Parathyroid adenoma (tissue), 2 donors: ENCODE measurements around the gene MTUS2.

Source experiments
- H2AFZ ChIP-seq: fragments of 300-600 bp; sonication (generic); one replicate; pipeline ENCODE4 v1.7.0; 2017; ENCODE audit warnings: antibody characterized with exemption, mild to moderate bottlenecking
- H3K27ac ChIP-seq: fragments of 300-600 bp; sonication (generic); one replicate; pipeline ENCODE4 v1.7.0; 2017
- H3K27me3 ChIP-seq: fragments of 300-600 bp; sonication (generic); one replicate; pipeline ENCODE4 v1.7.0; 2017; ENCODE audit warnings: low read length; ENCODE audit not compliant: control insufficient read depth, insufficient read depth
- H3K36me3 ChIP-seq: fragments of 300-600 bp; sonication (generic); one replicate; pipeline ENCODE4 v1.7.0; 2017; ENCODE audit warnings: low read length; ENCODE audit not compliant: control insufficient read depth, insufficient read depth
- H3K4me1 ChIP-seq: fragments of 300-600 bp; sonication (generic); one replicate; pipeline ENCODE4 v1.7.0; 2017; ENCODE audit warnings: control low read depth
- H3K4me2 ChIP-seq: fragments of 300-600 bp; sonication (generic); one replicate; pipeline ENCODE4 v1.7.0; 2017; ENCODE audit warnings: low read length
- H3K4me3 ChIP-seq: fragments of 300-600 bp; sonication (generic); one replicate; pipeline ENCODE4 v1.7.0; 2017; ENCODE audit warnings: low read depth, low read length
- H3K79me2 ChIP-seq: fragments of 300-600 bp; sonication (generic); one replicate; pipeline ENCODE4 v1.7.0; 2017; ENCODE audit warnings: control low read depth
- H3K9ac ChIP-seq: fragments of 300-600 bp; sonication (generic); one replicate; pipeline ENCODE4 v1.7.0; 2017; ENCODE audit warnings: mild to moderate bottlenecking
- H3K9me3 ChIP-seq: fragments of 300-600 bp; sonication (generic); one replicate; pipeline ENCODE4 v1.7.0; 2017; ENCODE audit warnings: low read length; ENCODE audit not compliant: control insufficient read depth
- TF ChIP-seq, protein P1 (sequence below): fragments of 300-600 bp; sonication (generic); IDR thresholded peaks from one replicate; pipeline ENCODE4 v1.7.0; 2017; ENCODE audit warnings: antibody characterized with exemption, mild to moderate bottlenecking
- donor health status: primary hyperparathyroidism.

The MTUS2 gene

GRCh38 chr13:29524176-29524575 lies 704.0 kb downstream of the MTUS2 start:
- Histone ChIP-seq H3K9ac (no peak overlapping the region), H3K4me2 (no peak overlapping the region), H3K36me3 (no peaks in the 10 kb centered on the region), H3K79me2 (no peaks in the 10 kb centered on the region), H3K9me3 (no peaks in the 10 kb centered on the region), H3K4me1 (no peaks in the 10 kb centered on the region), H3K4me3 (no peak overlapping the region), H3K27me3 (no peaks in the 10 kb centered on the region), H3K27ac (no peak overlapping the region), H2AFZ (no peak overlapping the region)
- TF ChIP-seq, protein P1, sequence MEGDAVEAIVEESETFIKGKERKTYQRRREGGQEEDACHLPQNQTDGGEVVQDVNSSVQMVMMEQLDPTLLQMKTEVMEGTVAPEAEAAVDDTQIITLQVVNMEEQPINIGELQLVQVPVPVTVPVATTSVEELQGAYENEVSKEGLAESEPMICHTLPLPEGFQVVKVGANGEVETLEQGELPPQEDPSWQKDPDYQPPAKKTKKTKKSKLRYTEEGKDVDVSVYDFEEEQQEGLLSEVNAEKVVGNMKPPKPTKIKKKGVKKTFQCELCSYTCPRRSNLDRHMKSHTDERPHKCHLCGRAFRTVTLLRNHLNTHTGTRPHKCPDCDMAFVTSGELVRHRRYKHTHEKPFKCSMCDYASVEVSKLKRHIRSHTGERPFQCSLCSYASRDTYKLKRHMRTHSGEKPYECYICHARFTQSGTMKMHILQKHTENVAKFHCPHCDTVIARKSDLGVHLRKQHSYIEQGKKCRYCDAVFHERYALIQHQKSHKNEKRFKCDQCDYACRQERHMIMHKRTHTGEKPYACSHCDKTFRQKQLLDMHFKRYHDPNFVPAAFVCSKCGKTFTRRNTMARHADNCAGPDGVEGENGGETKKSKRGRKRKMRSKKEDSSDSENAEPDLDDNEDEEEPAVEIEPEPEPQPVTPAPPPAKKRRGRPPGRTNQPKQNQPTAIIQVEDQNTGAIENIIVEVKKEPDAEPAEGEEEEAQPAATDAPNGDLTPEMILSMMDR: no peak

GRCh38 chr13:29524641-29525040 lies 704.5 kb downstream of the MTUS2 start:
- TF ChIP-seq, protein P1: no peak

GRCh38 chr13:29525757-29526156 lies 705.6 kb downstream of the MTUS2 start:
- no peaks in the 10 kb centered on the region for H3K36me3 ChIP-seq

More at GRCh38 chr13:29524641-29525040, 704.5 kb downstream of the MTUS2 start:
- H2AFZ ChIP-seq: no peak overlapping the region
- no peak overlapping the region for H3K27ac ChIP-seq
- H3K9me3 ChIP-seq: no peaks in the 10 kb centered on the region
- H3K79me2 ChIP-seq: no peaks in the 10 kb centered on the region
- no peak overlapping the region for H3K4me3 ChIP-seq
- H3K27me3 ChIP-seq: no peaks in the 10 kb centered on the region
- H3K36me3 ChIP-seq: no peaks in the 10 kb centered on the region
- H3K9ac ChIP-seq: no peak overlapping the region
- H3K4me1 ChIP-seq: no peaks in the 10 kb centered on the region
- H3K4me2 ChIP-seq: no peak overlapping the region

GRCh38 chr13:29526741-29527140 lies 706.6 kb downstream of the MTUS2 start:
- TF ChIP-seq, protein P1: no peak
- Histone ChIP-seq H3K4me1 (no peaks in the 10 kb centered on the region), H3K79me2 (no peaks in the 10 kb centered on the region), H3K9ac (no peak overlapping the region), H3K4me3 (no peak overlapping the region), H3K27ac (no peak overlapping the region), H3K9me3 (no peaks in the 10 kb centered on the region), H3K4me2 (no peak overlapping the region), H3K36me3 (no peaks in the 10 kb centered on the region), H3K27me3 (no peaks in the 10 kb centered on the region), H2AFZ (no peak overlapping the region)

More at GRCh38 chr13:29525757-29526156, 705.6 kb downstream of the MTUS2 start:
- Histone ChIP-seq H3K4me2 (no peak overlapping the region), H2AFZ (no peak overlapping the region), H3K9ac (no peak overlapping the region), H3K27ac (no peak overlapping the region), H3K9me3 (no peaks in the 10 kb centered on the region), H3K27me3 (no peaks in the 10 kb centered on the region), H3K79me2 (no peaks in the 10 kb centered on the region), H3K4me1 (no peaks in the 10 kb centered on the region), H3K4me3 (no peak overlapping the region)
- TF ChIP-seq, protein P1: no peak

DNA sequence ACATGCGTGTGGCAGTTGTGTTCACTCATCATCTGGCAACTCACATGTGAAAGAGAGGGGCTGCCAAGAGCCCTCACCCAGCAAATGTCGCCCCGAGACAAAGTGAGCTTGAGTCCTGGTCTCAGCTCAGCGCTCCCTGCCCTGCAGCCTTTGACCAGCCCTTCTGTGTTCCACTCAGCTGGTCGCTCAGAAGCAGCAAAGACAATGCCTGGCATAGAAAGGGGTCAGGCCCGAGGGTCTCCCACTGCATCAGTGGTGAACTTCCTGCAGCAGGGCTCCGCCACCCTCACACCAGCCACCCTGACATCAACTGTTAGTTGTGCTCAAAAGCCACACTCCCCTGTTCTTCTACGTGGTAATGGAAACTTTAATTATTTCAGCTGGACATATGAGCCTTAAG lies 707.4 kb downstream of the MTUS2 start:
- no peak overlapping the region for H2AFZ ChIP-seq
- no peaks in the 10 kb centered on the region for H3K36me3 ChIP-seq

More for the DNA sequence above, 707.4 kb downstream of the MTUS2 start:
- no peaks in the 10 kb centered on the region for H3K4me1 ChIP-seq
- H3K79me2 ChIP-seq: no peaks in the 10 kb centered on the region
- no peak overlapping the region for H3K27ac ChIP-seq
- H3K27me3 ChIP-seq: no peaks in the 10 kb centered on the region
- no peak overlapping the region for H3K9ac ChIP-seq
- TF ChIP-seq, protein P1: no peak
- no peak overlapping the region for H3K4me3 ChIP-seq
- H3K4me2 ChIP-seq: no peak overlapping the region
- no peaks in the 10 kb centered on the region for H3K9me3 ChIP-seq
